PC-9 (cell line): Measurements from ENCODE around the gene CTDP1. TPM values are rescaled to one million over a fixed set of nuclear protein-coding genes. Genes with fewer than 3 reads are reported as not detected.

Source experiments
- BruUV-seq: library from RNA; stranded (reverse); fragments of 400-500 nt; replicated peaks from 2 replicates; lab custom pipeline; 2021; lab: Mats Ljungman, UMichigan
- CTCF ChIA-PET: fragments of 300-600 bp; sonication (Branson Sonifier 250); formaldehyde crosslinking; loops from one replicate; lab custom pipeline; 2022; ENCODE audit warnings: antibody characterized with exemption; lab: Charles Lee
- POLR2A ChIA-PET: fragments of 300-600 bp; sonication (Branson Sonifier 250); formaldehyde crosslinking; loops from one replicate; lab custom pipeline; 2022; ENCODE audit warnings: antibody characterized with exemption; ENCODE audit not compliant: unreplicated experiment; lab: Charles Lee
- DNase-seq, 2 experiments: peaks; one replicate each; pipeline versions ENCODE4 v3.0.0 to v3.0.0-alpha.2; 2015 to 2022; ENCODE audit warnings: mixed read lengths in 1 of 2
- H2AFZ ChIP-seq: fragments of 200-600 bp; sonication (generic); 2 replicates; pipeline ENCODE4 v1.8.1; 2017; ENCODE audit warnings: antibody characterized with exemption
- H3F3A ChIP-seq: fragments of 200-600 bp; sonication (generic); 2 replicates; pipeline ENCODE4 v1.8.1; 2017; ENCODE audit warnings: antibody characterized with exemption, mild to moderate bottlenecking, low read depth; ENCODE audit not compliant: insufficient read depth
- H3K27ac ChIP-seq: fragments of 200-600 bp; sonication (generic); 2 replicates; pipeline ENCODE4 v1.6.1; 2016; ENCODE audit warnings: mixed run types
- H3K27me3 ChIP-seq: fragments of 200-600 bp; sonication (generic); 2 replicates; pipeline ENCODE4 v1.6.1; 2016; ENCODE audit warnings: low read depth, mixed run types; ENCODE audit not compliant: insufficient read depth
- H3K36me3 ChIP-seq: fragments of 200-600 bp; sonication (generic); 2 replicates; pipeline ENCODE4 v1.6.1; 2016; ENCODE audit warnings: low read depth, mixed run types
- H3K4me1 ChIP-seq: fragments of 200-600 bp; sonication (generic); replicated peaks from 2 replicates; pipeline ENCODE4 v1.6.1; 2016; ENCODE audit warnings: mixed run types; ENCODE audit not compliant: insufficient read depth
- H3K4me2 ChIP-seq: fragments of 200-600 bp; sonication (generic); 2 replicates; pipeline ENCODE4 v1.6.1; 2017; ENCODE audit warnings: mixed run types
- H3K4me3 ChIP-seq: fragments of 200-600 bp; sonication (generic); 2 replicates; pipeline ENCODE4 v1.6.1; 2016; ENCODE audit warnings: mixed run types
- H3K79me2 ChIP-seq: fragments of 200-600 bp; sonication (generic); 2 replicates; pipeline ENCODE4 v1.6.1; 2017; ENCODE audit warnings: low read depth, mixed run types
- H3K9me2 ChIP-seq: fragments of 200-600 bp; sonication (generic); 2 replicates; pipeline ENCODE4 v1.8.1; 2017; ENCODE audit warnings: mild to moderate bottlenecking; ENCODE audit not compliant: insufficient read depth
- H3K9me3 ChIP-seq: fragments of 200-600 bp; sonication (generic); 2 replicates; pipeline ENCODE4 v1.8.1; 2016; ENCODE audit warnings: low read depth; ENCODE audit not compliant: insufficient read depth
- H4K20me1 ChIP-seq: fragments of 200-600 bp; sonication (generic); 2 replicates; pipeline ENCODE4 v1.8.1; 2017; ENCODE audit not compliant: insufficient read depth
- EZH2 ChIP-seq: fragments of 200-600 bp; sonication (generic); IDR thresholded peaks from 2 replicates; pipeline ENCODE4 v1.8.0; 2017; ENCODE audit warnings: antibody characterized with exemption, low read depth
- intact Hi-C: fragments of 100-400 bp; cut with micrococcal nuclease; formaldehyde crosslinking; loops from one replicate; pipeline ENCODE4 v1.10.0; 2022; ENCODE audit not compliant: unreplicated experiment
- total RNA-seq: library from RNA; stranded (reverse); gene quantifications from 2 replicates; pipeline ENCODE4 v1.2.3, GENCODE V29; 2021
- TF ChIP-seq, protein P1 (sequence below): fragments of 200-600 bp; sonication (generic); conservative IDR thresholded peaks from 2 replicates; pipeline ENCODE4 v1.6.1; 2017; ENCODE audit warnings: mixed run types, antibody characterized with exemption, mild to moderate bottlenecking, moderate library complexity

Gene CTDP1
- total RNA-seq, 1 experiment from 2014 or later, result 16.0 TPM

DNA sequence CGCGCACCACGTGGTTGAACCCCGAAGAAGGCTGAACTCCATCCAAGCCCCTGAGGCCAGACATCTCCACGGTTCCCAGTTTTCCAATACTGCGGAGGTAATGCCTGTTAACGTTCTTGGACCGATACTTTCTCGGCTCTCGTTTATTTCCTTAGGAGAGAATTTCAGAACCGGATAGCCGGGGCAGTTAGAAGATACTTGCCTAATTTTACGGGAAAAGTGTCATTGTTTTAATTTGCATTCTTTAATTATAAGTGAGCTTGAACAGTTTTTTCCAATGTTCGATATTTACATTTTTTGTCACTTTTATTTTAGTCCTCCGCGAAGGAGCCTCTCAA, 107.9 kb downstream of the CTDP1 start:
- intact Hi-C loops, result no loop called here
- BruUV-seq, result no TSS peak
- Histone ChIP-seq H3K4me3 (no peak overlapping the region), H4K20me1 (no peaks in the 10 kb centered on the region), H3F3A (peaks cover 24% of the 10 kb centered on the region), H3K9me3 (no peaks in the 10 kb centered on the region), H3K79me2 (no peaks in the 10 kb centered on the region), H3K4me1 (peaks cover 16% of the 10 kb centered on the region), H3K4me2 (no peak overlapping the region), H2AFZ (no peak overlapping the region), H3K27me3 (0 out of 2 replicates have a peak, but pooled peaks cover 10% of the 10 kb centered on the region), H3K27ac (no peak overlapping the region), H3K36me3 (no peaks in the 10 kb centered on the region), H3K9me2 (no peaks in the 10 kb centered on the region)
- ChIA-PET CTCF (no interaction called here), POLR2A (no interaction called here)
- TF ChIP-seq, protein P1, sequence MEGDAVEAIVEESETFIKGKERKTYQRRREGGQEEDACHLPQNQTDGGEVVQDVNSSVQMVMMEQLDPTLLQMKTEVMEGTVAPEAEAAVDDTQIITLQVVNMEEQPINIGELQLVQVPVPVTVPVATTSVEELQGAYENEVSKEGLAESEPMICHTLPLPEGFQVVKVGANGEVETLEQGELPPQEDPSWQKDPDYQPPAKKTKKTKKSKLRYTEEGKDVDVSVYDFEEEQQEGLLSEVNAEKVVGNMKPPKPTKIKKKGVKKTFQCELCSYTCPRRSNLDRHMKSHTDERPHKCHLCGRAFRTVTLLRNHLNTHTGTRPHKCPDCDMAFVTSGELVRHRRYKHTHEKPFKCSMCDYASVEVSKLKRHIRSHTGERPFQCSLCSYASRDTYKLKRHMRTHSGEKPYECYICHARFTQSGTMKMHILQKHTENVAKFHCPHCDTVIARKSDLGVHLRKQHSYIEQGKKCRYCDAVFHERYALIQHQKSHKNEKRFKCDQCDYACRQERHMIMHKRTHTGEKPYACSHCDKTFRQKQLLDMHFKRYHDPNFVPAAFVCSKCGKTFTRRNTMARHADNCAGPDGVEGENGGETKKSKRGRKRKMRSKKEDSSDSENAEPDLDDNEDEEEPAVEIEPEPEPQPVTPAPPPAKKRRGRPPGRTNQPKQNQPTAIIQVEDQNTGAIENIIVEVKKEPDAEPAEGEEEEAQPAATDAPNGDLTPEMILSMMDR, result no peak
- no peak for TF ChIP-seq EZH2
- DNase-seq, result no peak

DNA sequence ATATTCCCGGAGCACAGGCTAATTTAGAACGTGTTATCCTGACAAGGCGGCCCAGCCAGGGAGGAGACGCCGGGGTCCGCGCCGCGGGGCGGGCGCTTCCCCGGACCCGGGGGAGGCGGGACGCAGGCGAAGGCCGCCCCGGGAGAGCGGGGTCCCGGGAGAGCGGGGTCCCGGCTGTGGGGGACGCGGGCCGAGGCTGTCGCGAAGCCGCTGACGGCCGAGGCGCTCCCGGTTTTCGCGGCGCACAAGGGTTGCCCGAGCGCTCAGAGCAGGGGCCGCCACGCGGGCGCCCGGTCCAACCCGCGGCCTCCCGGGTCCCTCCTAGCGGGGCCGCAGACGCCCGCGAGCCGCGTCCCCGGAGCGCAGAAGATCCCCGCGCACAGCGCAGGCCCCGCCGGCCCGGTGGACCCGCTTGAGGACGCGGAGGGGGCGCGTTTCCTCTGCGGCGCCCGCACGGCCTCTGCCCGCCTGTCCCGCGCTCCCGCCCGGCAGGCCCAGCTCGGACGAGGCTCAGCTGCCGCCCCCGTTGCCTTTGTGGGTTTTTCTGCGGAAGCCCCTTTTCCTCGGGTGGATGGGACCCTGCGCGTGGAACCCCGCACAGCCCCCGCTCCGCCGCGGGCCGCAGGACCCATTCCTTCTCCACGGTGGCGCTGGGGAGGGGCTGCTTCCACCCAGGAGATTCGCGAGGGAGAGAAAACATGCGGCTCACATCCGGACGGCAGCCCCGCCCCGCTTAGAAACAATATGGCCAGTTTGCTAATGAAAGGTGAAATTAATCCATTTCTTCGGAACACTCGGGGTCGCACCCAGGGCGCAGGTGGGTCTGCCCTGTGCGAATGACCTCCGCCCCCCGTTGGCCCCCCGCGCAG, 108.5 kb downstream of the CTDP1 start:
- Histone ChIP-seq H2AFZ (no peak overlapping the region), H4K20me1 (no peaks in the 10 kb centered on the region), H3K4me1 (peaks cover 17% of the 10 kb centered on the region), H3K9me3 (no peaks in the 10 kb centered on the region), H3F3A (peaks cover 29% of the 10 kb centered on the region), H3K4me2 (no peak overlapping the region), H3K27ac (no peak overlapping the region), H3K36me3 (no peaks in the 10 kb centered on the region), H3K79me2 (no peaks in the 10 kb centered on the region), H3K27me3 (0 out of 2 replicates have a peak, but pooled peaks cover 6% of the 10 kb centered on the region), H3K9me2 (no peaks in the 10 kb centered on the region), H3K4me3 (no peak overlapping the region)
- intact Hi-C loops, result no loop called here
- DNase-seq, result no peak
- BruUV-seq, result no TSS peak
- ChIA-PET POLR2A (no interaction called here), CTCF (no interaction called here)
- TF ChIP-seq, protein P1, result no peak
- TF ChIP-seq EZH2, result no peak

DNA sequence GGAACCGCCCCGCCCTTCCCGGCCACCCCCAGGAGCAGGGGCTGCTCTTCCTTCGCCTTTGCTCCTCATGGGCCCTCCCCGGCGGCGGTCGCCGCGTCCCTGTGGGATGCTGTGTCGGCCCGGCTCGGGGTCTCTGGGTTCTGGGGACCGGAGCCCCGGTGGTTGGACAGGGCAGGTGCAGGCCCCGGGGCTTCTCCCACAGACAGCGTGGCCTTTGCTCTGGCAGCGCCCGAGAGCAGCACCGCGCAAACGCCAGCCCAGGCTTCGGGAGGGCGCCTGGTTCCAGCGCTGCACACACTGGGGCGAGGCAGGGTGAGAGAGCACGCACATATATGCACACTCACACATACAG, 109.1 kb downstream of the CTDP1 start:
- Histone ChIP-seq H3K27me3 (0 out of 2 replicates have a peak, but pooled peaks cover 6% of the 10 kb centered on the region), H3K27ac (no peak overlapping the region), H3F3A (peaks cover 29% of the 10 kb centered on the region), H3K9me2 (no peaks in the 10 kb centered on the region), H4K20me1 (no peaks in the 10 kb centered on the region), H3K4me3 (no peak overlapping the region), H3K4me1 (peaks cover 17% of the 10 kb centered on the region), H3K36me3 (no peaks in the 10 kb centered on the region), H3K79me2 (no peaks in the 10 kb centered on the region), H2AFZ (no peak overlapping the region), H3K4me2 (no peak overlapping the region), H3K9me3 (no peaks in the 10 kb centered on the region)
- BruUV-seq, result no TSS peak
- CTCF ChIA-PET, result no interaction called here
- TF ChIP-seq, protein P1, result no peak
- POLR2A ChIA-PET, result no interaction called here
- intact Hi-C loops, result no loop called here
- no peak for DNase-seq
